HUDEP-2 (cell line): ENCODE results near the gene PCDHGB6.
A peak's percentile ranks its signal among the peaks of the same experiment; 100 is the strongest.
"Not testable (repeated sequence)": the region's sequence is repeated elsewhere in the genome, so short reads cannot be mapped to it uniquely, and the experiment has no call there.

ENCODE experiments used
- DNase-seq, 76 experiments: peaks; one replicate each; lab custom pipeline; 2025; ENCODE audit not compliant: unreplicated experiment in 76 of 76; lab: John Stamatoyannopoulos, UW

PCDHGB6 gene

GRCh38 chr5:141414548-141415274 is 6.9 kb downstream of the PCDHGB6 start:
- DNase-seq = not testable (repeated sequence)

- DNase-seq = not testable (repeated sequence)
Measured at GRCh38 chr5:141415275-141415618, 7.4 kb downstream of the PCDHGB6 start.

GRCh38 chr5:141417494-141418172 is 9.8 kb downstream of the PCDHGB6 start, which contains the start of gene PCDHGB7:
PCDHGB7 (plus strand) TSS chr5:141417677; CDS start chr5:141417860, 183 bp downstream.
- DNase-seq = peak in 37 of 76 experiments; percentile 1 to 63 (median 22)

- DNase-seq = no peak
Measured at GRCh38 chr5:141419074-141419880, 11.5 kb downstream of the PCDHGB6 start.

- DNase-seq = peak in 16 of 76 experiments; percentile 3 to 23 (median 14)
Measured at GRCh38 chr5:141420855-141421488, 13.2 kb downstream of the PCDHGB6 start, which contains the start of gene PCDHGA11. PCDHGA11 (plus strand) TSS chr5:141421051; CDS start chr5:141421228, 177 bp downstream.

GRCh38 chr5:141421489-141421855 is 13.7 kb downstream of the PCDHGB6 start:
- no peak for DNase-seq

GRCh38 chr5:141422742-141423291 is 15.0 kb downstream of the PCDHGB6 start:
- DNase-seq = no peak

- no peak for DNase-seq
Measured at GRCh38 chr5:141427783-141428426, 20.1 kb downstream of the PCDHGB6 start.

- peak in 6 of 76 experiments; percentile 1 to 30 (median 6) for DNase-seq
Measured at GRCh38 chr5:141430332-141431113, 22.7 kb downstream of the PCDHGB6 start, which contains the start of gene PCDHGA12. PCDHGA12 (plus strand) TSS chr5:141430507; CDS start chr5:141430760, 253 bp downstream.

GRCh38 chr5:141431286-141431685 is 23.5 kb downstream of the PCDHGB6 start:
- no peak for DNase-seq

- not testable (repeated sequence) for DNase-seq
Measured at GRCh38 chr5:141432308-141432707, 24.5 kb downstream of the PCDHGB6 start.

GRCh38 chr5:141432726-141433125 is 24.9 kb downstream of the PCDHGB6 start:
- not testable (repeated sequence) for DNase-seq

- no peak for DNase-seq
Measured at GRCh38 chr5:141434006-141434405, 26.2 kb downstream of the PCDHGB6 start.

GRCh38 chr5:141437221-141437620 is 29.4 kb downstream of the PCDHGB6 start:
- DNase-seq = no peak

- DNase-seq = no peak
Measured at GRCh38 chr5:141439411-141440141, 31.8 kb downstream of the PCDHGB6 start.

GRCh38 chr5:141440341-141440740 is 32.5 kb downstream of the PCDHGB6 start:
- DNase-seq = no peak

GRCh38 chr5:141441571-141442170 is 33.9 kb downstream of the PCDHGB6 start:
- DNase-seq = no peak
